Measurements from ENCODE around the gene MRTFB.

MRTFB gene

DNA sequence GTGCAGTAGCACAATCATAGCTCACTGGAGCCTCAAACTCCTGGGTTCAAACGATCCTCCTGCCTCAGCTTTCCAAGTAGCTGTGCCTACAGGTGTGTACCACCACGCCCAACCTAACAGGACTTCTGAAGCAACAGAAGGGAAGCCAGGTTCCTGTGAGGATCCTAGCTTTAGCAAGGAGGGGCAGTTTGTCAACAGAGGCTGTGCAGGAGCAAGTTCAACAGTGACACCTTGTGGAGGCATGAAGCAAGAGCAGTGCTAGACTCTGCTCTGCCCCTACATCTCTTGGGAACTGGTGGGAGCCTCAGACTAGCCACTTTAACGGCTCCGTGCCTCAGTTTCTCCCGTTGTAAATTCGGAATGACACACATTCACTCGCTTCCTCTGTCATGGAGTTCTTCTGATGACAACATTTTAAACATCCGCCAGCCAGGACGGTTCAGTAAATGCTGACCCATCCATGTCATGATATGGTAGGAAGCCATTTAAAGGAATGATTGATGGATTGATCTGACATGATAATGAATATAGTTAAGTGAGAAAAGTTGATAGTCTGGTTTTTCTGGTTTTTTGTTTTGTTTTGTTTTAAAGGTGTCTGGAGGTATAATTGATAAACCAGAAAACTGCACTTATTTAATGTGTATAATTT, 218.7 kb downstream of the MRTFB start:
- Histone ChIP-seq H3K27ac (ENCODE audit: low read length) (no peak overlapping the region), H3K9ac (ENCODE audit: low read length) (no peak overlapping the region), H3K4me2 (ENCODE audit: low read depth, low read length) (no peak overlapping the region), H3K36me3 (replicated peaks; ENCODE audit: insufficient read depth, low read length) (no peaks in the 10 kb centered on the region), H3K4me1 (ENCODE audit: low read length) (peaks cover 11% of the 10 kb centered on the region; the same call in 1 of the 2 replicates), H4K20me1 (ENCODE audit: insufficient read depth, low read length) (no peaks in the 10 kb centered on the region), H3K27me3 (replicated peaks; ENCODE audit: insufficient read depth, low read length) (no peaks in the 10 kb centered on the region), H3K79me2 (ENCODE audit: low read length) (no peaks in the 10 kb centered on the region), H3F3A (ENCODE audit: insufficient read depth, low read length) (peaks cover 20% of the 10 kb centered on the region), H3K9me2 (replicated peaks; ENCODE audit: insufficient read depth, low read length) (no peaks in the 10 kb centered on the region), H3K9me3 (replicated peaks; ENCODE audit: insufficient read depth, low read length) (no peaks in the 10 kb centered on the region), H2AFZ (ENCODE audit: low read length) (no peak overlapping the region), H3K4me3 (ENCODE audit: low read length) (no peak overlapping the region)
- TF ChIP-seq, protein P1, sequence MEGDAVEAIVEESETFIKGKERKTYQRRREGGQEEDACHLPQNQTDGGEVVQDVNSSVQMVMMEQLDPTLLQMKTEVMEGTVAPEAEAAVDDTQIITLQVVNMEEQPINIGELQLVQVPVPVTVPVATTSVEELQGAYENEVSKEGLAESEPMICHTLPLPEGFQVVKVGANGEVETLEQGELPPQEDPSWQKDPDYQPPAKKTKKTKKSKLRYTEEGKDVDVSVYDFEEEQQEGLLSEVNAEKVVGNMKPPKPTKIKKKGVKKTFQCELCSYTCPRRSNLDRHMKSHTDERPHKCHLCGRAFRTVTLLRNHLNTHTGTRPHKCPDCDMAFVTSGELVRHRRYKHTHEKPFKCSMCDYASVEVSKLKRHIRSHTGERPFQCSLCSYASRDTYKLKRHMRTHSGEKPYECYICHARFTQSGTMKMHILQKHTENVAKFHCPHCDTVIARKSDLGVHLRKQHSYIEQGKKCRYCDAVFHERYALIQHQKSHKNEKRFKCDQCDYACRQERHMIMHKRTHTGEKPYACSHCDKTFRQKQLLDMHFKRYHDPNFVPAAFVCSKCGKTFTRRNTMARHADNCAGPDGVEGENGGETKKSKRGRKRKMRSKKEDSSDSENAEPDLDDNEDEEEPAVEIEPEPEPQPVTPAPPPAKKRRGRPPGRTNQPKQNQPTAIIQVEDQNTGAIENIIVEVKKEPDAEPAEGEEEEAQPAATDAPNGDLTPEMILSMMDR (IDR thresholded peaks at IDR 0.05; ENCODE audit: low read length), result peak; percentile 72
- TF ChIP-seq EZH2 (optimal IDR thresholded peaks at IDR 0.05; ENCODE audit: low read depth, low read length) (no peak), EZH2phosphoT487 (IDR thresholded peaks at IDR 0.05; ENCODE audit: low read length) (no peak)
- DNase-seq, result peak; percentile 46

DNA sequence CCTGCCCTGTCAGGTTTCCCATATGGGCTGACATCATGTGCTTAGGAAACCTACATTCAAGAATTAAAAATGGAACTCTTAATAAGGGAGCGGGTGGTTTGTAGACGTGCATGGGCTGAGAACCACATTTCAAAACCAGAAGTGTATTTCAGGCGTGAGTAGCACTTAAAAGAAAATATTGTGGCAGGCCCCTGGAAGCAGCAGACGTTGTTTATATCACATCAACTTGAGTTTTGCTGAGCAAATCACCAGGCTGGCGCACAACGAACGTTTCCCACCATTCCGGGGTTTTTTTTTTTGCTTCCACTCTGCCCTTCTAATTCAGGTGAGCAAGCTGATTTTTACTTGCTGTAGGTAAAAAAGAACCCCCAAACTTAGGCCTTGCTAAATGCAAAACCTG, 220.2 kb downstream of the MRTFB start:
- no peak for DNase-seq
- peaks cover 7% of the 10 kb centered on the region for H3F3A ChIP-seq (ENCODE audit: insufficient read depth, low read length)
- no peaks in the 10 kb centered on the region for H3K9me2 ChIP-seq (replicated peaks; ENCODE audit: insufficient read depth, low read length)

DNA sequence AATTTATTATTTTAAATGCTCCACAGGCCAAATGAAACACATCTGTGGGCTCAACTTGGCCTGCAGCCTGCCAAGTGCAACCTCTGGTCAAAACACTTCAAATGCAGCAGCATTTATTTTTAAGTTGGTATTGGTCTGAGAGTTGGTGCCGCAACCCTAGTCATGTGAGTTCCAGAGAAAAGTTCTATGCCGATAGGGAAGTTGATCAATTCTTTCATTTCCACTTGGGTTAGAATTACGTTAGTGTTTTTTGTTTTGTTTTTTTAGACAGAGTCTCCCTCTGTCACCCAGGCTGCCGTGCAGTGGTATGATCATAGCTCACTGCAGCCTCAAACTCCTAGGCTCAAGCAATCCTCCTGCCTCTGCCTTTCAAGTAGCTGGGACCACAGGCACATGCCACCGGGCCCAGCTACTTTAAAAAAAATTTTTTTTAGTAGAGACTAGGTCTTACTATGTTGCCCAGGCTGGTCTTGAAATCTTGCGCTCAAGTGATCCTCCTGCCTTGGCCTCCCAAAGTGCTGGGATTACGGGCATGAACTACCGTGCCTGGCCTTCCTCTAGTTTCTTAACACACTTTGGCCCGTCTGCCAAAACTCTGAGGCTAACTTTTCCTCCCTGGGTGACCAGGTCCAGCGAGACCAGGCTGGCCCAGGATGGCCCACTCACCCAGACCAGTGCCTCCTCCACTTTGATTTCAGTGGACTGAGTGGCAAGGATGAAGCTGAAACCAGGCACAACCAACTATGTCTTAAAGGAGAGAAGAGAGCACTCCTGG, 221.1 kb downstream of the MRTFB start:
- Histone ChIP-seq H3K36me3 (replicated peaks; ENCODE audit: insufficient read depth, low read length) (no peaks in the 10 kb centered on the region), H3K79me2 (ENCODE audit: low read length) (no peaks in the 10 kb centered on the region), H3K9ac (ENCODE audit: low read length) (no peak overlapping the region), H3K4me1 (ENCODE audit: low read length) (no peaks in the 10 kb centered on the region), H3K9me3 (replicated peaks; ENCODE audit: insufficient read depth, low read length) (no peaks in the 10 kb centered on the region), H3K4me2 (ENCODE audit: low read depth, low read length) (no peak overlapping the region), H3K9me2 (replicated peaks; ENCODE audit: insufficient read depth, low read length) (no peaks in the 10 kb centered on the region), H2AFZ (ENCODE audit: low read length) (no peak overlapping the region), H4K20me1 (ENCODE audit: insufficient read depth, low read length) (no peaks in the 10 kb centered on the region), H3K27me3 (replicated peaks; ENCODE audit: insufficient read depth, low read length) (no peaks in the 10 kb centered on the region), H3K27ac (ENCODE audit: low read length) (no peak overlapping the region), H3K4me3 (ENCODE audit: low read length) (no peak overlapping the region), H3F3A (ENCODE audit: insufficient read depth, low read length) (no peaks in the 10 kb centered on the region)
- no peak for DNase-seq
- no peak for TF ChIP-seq EZH2 (optimal IDR thresholded peaks at IDR 0.05; ENCODE audit: low read depth, low read length)

More for the DNA sequence above, 220.2 kb downstream of the MRTFB start:
- Histone ChIP-seq H3K9ac (ENCODE audit: low read length) (no peak overlapping the region), H3K79me2 (ENCODE audit: low read length) (no peaks in the 10 kb centered on the region), H3K4me1 (ENCODE audit: low read length) (peaks cover 6% of the 10 kb centered on the region; the same call in 1 of the 2 replicates), H3K27ac (ENCODE audit: low read length) (no peak overlapping the region), H3K9me3 (replicated peaks; ENCODE audit: insufficient read depth, low read length) (no peaks in the 10 kb centered on the region), H3K4me2 (ENCODE audit: low read depth, low read length) (no peak overlapping the region), H3K27me3 (replicated peaks; ENCODE audit: insufficient read depth, low read length) (no peaks in the 10 kb centered on the region), H3K36me3 (replicated peaks; ENCODE audit: insufficient read depth, low read length) (no peaks in the 10 kb centered on the region), H2AFZ (ENCODE audit: low read length) (no peak overlapping the region), H4K20me1 (ENCODE audit: insufficient read depth, low read length) (no peaks in the 10 kb centered on the region), H3K4me3 (ENCODE audit: low read length) (no peak overlapping the region)
- no peak for TF ChIP-seq EZH2phosphoT487 (IDR thresholded peaks at IDR 0.05; ENCODE audit: low read length)
- TF ChIP-seq, protein P1 (IDR thresholded peaks at IDR 0.05; ENCODE audit: low read length), result no peak
- no peak for TF ChIP-seq EZH2 (optimal IDR thresholded peaks at IDR 0.05; ENCODE audit: low read depth, low read length)
